Superior temporal gyrus (tissue), 1 donor: ENCODE measurements around the gene CMYA5.
"Not testable (repeated sequence)": the region's sequence is repeated elsewhere in the genome, so short reads cannot be mapped to it uniquely, and the experiment has no call there.

Experiments
- DNase-seq: peaks from one replicate; pipeline ENCODE4 v3.0.0-alpha.2; 2016; ENCODE audit errors: extremely low spot score

CMYA5 gene

GRCh38 chr5:79746642-79747569, 57.3 kb downstream of the CMYA5 start:
- DNase-seq = no peak

- DNase-seq = no peak
Measured at GRCh38 chr5:79750611-79751510, 61.2 kb downstream of the CMYA5 start.

- DNase-seq = peak; percentile 56
Measured at GRCh38 chr5:79753092-79753491, 63.5 kb downstream of the CMYA5 start.

GRCh38 chr5:79753877-79754645, 64.4 kb downstream of the CMYA5 start:
- DNase-seq = no peak

GRCh38 chr5:79754865-79755555, 65.4 kb downstream of the CMYA5 start:
- no peak for DNase-seq

- DNase-seq = no peak
Measured at GRCh38 chr5:79756076-79756475, 66.4 kb downstream of the CMYA5 start.

- DNase-seq = peak; percentile 56
Measured at GRCh38 chr5:79759436-79759835, 69.8 kb downstream of the CMYA5 start.

- no peak for DNase-seq
Measured at GRCh38 chr5:79759848-79760247, 70.2 kb downstream of the CMYA5 start.

GRCh38 chr5:79762929-79763328, 73.3 kb downstream of the CMYA5 start:
- DNase-seq = no peak

GRCh38 chr5:79764147-79764546, 74.5 kb downstream of the CMYA5 start:
- DNase-seq = not testable (repeated sequence)

- peak; percentile 23 for DNase-seq
Measured at GRCh38 chr5:79771387-79771786, 81.8 kb downstream of the CMYA5 start.

GRCh38 chr5:79772651-79773050, 83.0 kb downstream of the CMYA5 start:
- DNase-seq = no peak

- no peak for DNase-seq
Measured at GRCh38 chr5:79773612-79774011, 84.0 kb downstream of the CMYA5 start.

- peak; percentile 58 for DNase-seq
Measured at GRCh38 chr5:79774171-79774854, 84.7 kb downstream of the CMYA5 start.

GRCh38 chr5:79774855-79775237, 85.2 kb downstream of the CMYA5 start:
- no peak for DNase-seq

- not testable (repeated sequence) for DNase-seq
Measured at GRCh38 chr5:79784741-79785140, 95.1 kb downstream of the CMYA5 start.

GRCh38 chr5:79785983-79786382, 96.3 kb downstream of the CMYA5 start:
- no peak for DNase-seq

GRCh38 chr5:79787448-79787847, 97.8 kb downstream of the CMYA5 start:
- DNase-seq = no peak

- no peak for DNase-seq
Measured at GRCh38 chr5:79791843-79792242, 102.2 kb downstream of the CMYA5 start.

- DNase-seq = no peak
Measured at GRCh38 chr5:79792463-79792862, 102.8 kb downstream of the CMYA5 start.

- no peak for DNase-seq
Measured at GRCh38 chr5:79793304-79793703, 103.7 kb downstream of the CMYA5 start.
